HUDEP-2 (cell line): ENCODE data around the gene BRD1.

Experiments
- DNase-seq, 76 experiments: peaks; one replicate each; lab custom pipeline; 2025; ENCODE audit not compliant: unreplicated experiment in 76 of 76; lab: John Stamatoyannopoulos, UW

Gene BRD1

GRCh38 chr22:49803737-49804375 is 23.8 kb downstream of the BRD1 start:
- no peak for DNase-seq

- DNase-seq = no peak
These were observed 24.5 kb downstream of the BRD1 start for GRCh38 chr22:49803134-49803533.

- DNase-seq = no peak
These were observed 26.1 kb downstream of the BRD1 start for GRCh38 chr22:49801391-49802060.

GRCh38 chr22:49800408-49801238 is 27.1 kb downstream of the BRD1 start:
- no peak for DNase-seq

GRCh38 chr22:49799431-49800075 is 28.1 kb downstream of the BRD1 start:
- DNase-seq = no peak

GRCh38 chr22:49798486-49799151 is 29.1 kb downstream of the BRD1 start:
- DNase-seq = no peak

GRCh38 chr22:49797706-49798105 is 30.0 kb downstream of the BRD1 start:
- DNase-seq = no peak

GRCh38 chr22:49796596-49797270 is 30.9 kb downstream of the BRD1 start:
- no peak for DNase-seq

- no peak for DNase-seq
These were observed 32.2 kb downstream of the BRD1 start for GRCh38 chr22:49795521-49795920.

- no peak for DNase-seq
These were observed 33.8 kb downstream of the BRD1 start for GRCh38 chr22:49793871-49794270.

- no peak for DNase-seq
These were observed 34.4 kb downstream of the BRD1 start for GRCh38 chr22:49793296-49793695.

GRCh38 chr22:49792107-49792506 is 35.6 kb downstream of the BRD1 start:
- no peak for DNase-seq

GRCh38 chr22:49791682-49792081 is 36.0 kb downstream of the BRD1 start:
- no peak for DNase-seq

GRCh38 chr22:49790912-49791311 is 36.8 kb downstream of the BRD1 start:
- DNase-seq = no peak

- no peak for DNase-seq
These were observed 38.2 kb downstream of the BRD1 start for GRCh38 chr22:49789289-49790141.

- no peak for DNase-seq
These were observed 39.2 kb downstream of the BRD1 start for GRCh38 chr22:49788504-49788903.

GRCh38 chr22:49787861-49788260 is 39.8 kb downstream of the BRD1 start:
- DNase-seq = no peak

- DNase-seq = no peak
These were observed 40.5 kb downstream of the BRD1 start for GRCh38 chr22:49786976-49787706.
